T1000 (cell line): ENCODE measurements around the gene ANKS1B.

Experiments
- DNase-seq: peaks from one replicate; lab custom pipeline; 2025; ENCODE audit warnings: mixed read lengths; lab: John Stamatoyannopoulos, UW

ANKS1B gene

GRCh38 chr12:99453836-99454538 lies 530.7 kb downstream of the ANKS1B start:
- DNase-seq = no peak

GRCh38 chr12:99450036-99450630 lies 534.6 kb downstream of the ANKS1B start:
- DNase-seq = no peak

DNA sequence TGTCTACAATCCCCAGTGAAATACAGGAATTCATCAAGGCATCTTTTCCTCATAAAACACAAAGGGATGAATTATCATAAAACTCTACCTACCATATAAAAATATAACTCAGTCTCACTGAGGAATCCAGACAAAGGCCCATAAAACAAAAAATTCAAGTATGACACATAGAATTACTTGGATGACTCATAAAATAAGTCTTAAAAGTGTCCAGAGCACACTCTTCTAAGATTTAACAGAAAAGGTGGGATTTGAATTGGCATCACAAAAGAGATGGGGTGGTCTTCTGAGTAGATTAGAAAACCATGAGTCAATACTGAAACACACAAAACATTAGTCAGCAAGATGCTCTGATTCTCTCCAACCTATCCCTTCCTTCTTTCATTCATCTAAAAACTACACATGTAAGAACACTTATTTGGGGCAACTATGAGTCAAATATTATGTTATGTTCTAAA lies 539.8 kb downstream of the ANKS1B start:
- DNase-seq = no peak

DNA sequence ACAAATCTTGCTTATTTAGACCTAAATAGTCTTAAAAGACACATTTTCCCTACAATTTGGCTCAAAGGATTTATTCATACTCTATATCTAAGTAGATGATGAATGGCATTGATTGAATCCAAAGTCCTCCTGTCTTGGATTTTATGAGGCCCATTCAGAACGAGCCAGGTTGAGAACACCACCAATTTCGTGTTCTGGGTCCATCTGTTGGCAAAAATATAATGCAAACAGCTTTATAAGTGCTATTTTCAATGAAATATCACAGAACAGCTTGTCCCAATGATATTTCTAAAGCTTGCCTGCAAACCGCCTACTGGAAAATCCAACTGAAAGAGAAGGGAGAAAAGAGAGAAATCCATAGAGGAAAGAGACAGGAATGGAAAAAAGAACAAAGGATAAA lies 542.0 kb downstream of the ANKS1B start:
- no peak for DNase-seq

DNA sequence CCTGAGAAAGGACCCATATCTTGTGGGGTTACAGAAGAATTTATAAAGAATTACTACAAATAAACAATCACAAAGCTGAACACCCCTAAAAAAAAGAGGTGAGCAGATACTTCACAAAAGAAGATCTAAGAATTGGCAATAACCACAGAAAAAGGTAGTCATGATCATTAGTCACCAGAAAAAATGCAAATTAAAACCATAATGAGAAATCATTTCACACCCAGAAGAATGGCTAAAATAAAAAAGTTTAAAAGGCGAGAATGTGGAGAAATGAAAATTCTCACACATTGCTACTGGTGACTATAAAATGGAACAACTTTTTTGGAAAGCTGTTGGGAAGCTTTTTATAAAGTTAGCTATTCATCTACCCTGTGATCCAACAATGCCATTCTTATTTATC lies 545.3 kb downstream of the ANKS1B start:
- no peak for DNase-seq

GRCh38 chr12:99436584-99436983 lies 548.2 kb downstream of the ANKS1B start:
- DNase-seq = no peak

- DNase-seq = no peak
Observed at GRCh38 chr12:99435095-99435791, 549.5 kb downstream of the ANKS1B start.

DNA sequence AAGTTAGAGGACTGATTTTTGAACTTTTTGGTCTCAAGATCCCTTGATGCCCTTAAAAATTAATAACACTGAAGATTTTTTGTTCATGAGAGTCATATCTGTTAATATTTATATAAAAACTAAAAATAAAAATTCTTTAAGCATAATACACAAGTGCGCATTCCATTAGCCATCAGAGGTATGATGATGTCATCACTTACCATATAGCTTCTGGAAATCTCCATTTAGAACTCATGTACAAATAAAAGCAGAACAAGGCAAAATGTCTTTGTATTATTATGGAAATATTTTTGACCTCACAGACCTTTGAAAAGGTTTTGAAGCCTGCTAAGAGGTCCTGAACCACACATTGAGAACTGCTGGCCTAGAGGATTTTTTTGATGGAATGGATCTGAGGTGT lies 551.6 kb downstream of the ANKS1B start:
- no peak for DNase-seq

- no peak for DNase-seq
Observed at GRCh38 chr12:99431203-99431602, 553.5 kb downstream of the ANKS1B start.

GRCh38 chr12:99427104-99427503 lies 557.6 kb downstream of the ANKS1B start:
- no peak for DNase-seq

- no peak for DNase-seq
Observed at GRCh38 chr12:99418379-99418778, 566.4 kb downstream of the ANKS1B start.

GRCh38 chr12:99413751-99414150 lies 571.0 kb downstream of the ANKS1B start:
- no peak for DNase-seq

- DNase-seq = no peak
Observed at GRCh38 chr12:99393763-99394162, 591.0 kb downstream of the ANKS1B start.

- no peak for DNase-seq
Observed at GRCh38 chr12:99392091-99392850, 592.5 kb downstream of the ANKS1B start.

DNA sequence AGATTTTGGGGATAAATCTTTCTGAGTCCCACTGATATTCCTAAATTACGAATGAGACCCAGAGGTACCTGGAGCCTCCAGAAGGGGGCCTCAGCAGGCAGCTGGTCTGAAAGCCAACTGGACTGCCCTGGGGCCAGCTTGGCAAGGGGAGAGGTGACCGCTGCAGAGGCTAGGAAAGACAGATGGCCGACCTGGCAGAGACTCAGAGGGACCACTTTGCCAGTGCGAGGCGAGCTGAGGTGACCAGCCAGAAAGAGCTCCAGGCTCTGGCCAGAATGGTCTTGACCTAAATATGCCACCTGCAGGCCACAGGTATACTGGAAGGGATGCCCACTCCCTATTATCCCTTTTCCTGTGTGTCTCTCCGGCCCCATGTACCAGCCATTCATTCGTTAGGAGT lies 594.0 kb downstream of the ANKS1B start:
- no peak for DNase-seq

DNA sequence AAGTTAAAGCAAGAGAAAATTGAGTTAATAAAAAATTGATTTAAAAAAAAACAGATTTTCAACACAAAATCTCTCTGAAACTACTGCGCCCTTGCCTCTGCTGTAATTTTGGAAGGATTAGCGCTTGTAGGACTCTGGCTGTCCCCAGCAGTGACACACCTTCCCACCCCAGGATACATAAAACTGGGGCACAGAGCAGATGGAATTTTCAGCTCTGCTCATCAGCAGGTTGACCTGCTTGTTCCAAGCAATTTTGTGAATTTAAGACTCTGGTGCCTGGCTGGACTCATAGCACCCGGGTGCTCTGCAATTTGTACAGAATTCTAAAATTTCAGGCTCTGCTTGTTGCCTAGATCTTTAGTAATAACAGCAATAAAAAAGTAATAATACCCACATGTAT lies 595.0 kb downstream of the ANKS1B start:
- DNase-seq = no peak

- no peak for DNase-seq
Observed at GRCh38 chr12:99388671-99389195, 596.0 kb downstream of the ANKS1B start.

DNA sequence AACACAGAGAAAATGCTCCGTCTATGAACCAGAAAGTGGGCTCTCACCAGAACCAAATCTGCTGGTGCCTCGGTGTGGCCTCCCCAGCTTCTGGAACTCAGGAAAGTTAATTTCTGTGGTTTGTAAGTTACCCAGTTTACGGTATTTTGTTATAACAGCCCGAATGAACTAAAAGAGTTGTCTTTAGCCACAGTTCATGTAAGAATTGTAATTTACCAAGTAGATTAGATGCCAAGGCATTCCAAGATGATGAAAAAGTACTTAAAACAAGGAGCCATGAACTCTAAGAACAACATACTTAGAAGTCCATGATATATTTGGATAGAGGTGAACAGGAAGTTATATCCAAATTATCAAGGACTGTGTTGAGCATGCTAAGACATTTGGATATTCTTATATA lies 597.1 kb downstream of the ANKS1B start:
- no peak for DNase-seq

- no peak for DNase-seq
Observed at GRCh38 chr12:99386907-99387306, 597.8 kb downstream of the ANKS1B start.

GRCh38 chr12:99383258-99383657 lies 601.5 kb downstream of the ANKS1B start:
- DNase-seq = no peak

GRCh38 chr12:99381992-99382391 lies 602.7 kb downstream of the ANKS1B start:
- no peak for DNase-seq

DNA sequence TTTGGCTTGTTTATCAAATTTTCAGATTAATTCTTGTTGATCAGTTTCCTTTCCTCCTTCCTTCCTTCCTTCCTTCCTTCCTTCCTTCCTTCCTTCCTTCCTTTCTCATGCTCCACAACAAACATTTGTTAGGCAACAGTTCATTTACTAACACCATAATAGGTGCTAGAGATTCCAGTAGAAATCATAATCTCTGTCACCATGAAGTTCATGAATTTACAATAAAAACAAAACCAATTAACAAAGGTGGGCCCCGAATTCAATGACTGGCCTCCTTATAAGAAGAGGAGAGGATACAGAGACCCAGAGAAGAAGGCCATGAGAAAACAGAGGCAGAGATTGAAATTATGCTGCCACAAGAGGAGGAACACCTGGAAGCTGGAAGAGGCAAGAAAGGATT lies 604.0 kb downstream of the ANKS1B start:
- no peak for DNase-seq
